OCI-LY7 (cell line): Measurements from ENCODE around the gene ECI2. TPM values are rescaled to one million over a fixed set of nuclear protein-coding genes. Genes with fewer than 3 reads are reported as not detected.

ENCODE experiments used
- BruUV-seq: library from RNA; stranded (reverse); fragments of 400-500 nt; replicated peaks from 2 replicates; lab custom pipeline; 2021; lab: Mats Ljungman, UMichigan
- CTCF ChIA-PET: fragments of 300-600 bp; sonication (Branson Sonifier 250); formaldehyde crosslinking; loops from one replicate; lab custom pipeline; 2022; ENCODE audit warnings: antibody characterized with exemption; ENCODE audit not compliant: unreplicated experiment; lab: Charles Lee
- POLR2A ChIA-PET: fragments of 300-600 bp; sonication (Branson Sonifier 250); formaldehyde crosslinking; loops from one replicate; lab custom pipeline; 2022; ENCODE audit warnings: antibody characterized with exemption; lab: Charles Lee
- DNase-seq: peaks from one replicate; pipeline ENCODE4 v3.0.0-alpha.2; 2015; ENCODE audit warnings: low spot score
- H2AFZ ChIP-seq: fragments of 200-600 bp; sonication (generic), shearing (Covaris generic); 2 replicates; pipeline ENCODE4 v1.6.1; 2014; ENCODE audit warnings: mild to moderate bottlenecking, antibody characterized with exemption, low read length, moderate library complexity
- H3K27ac ChIP-seq: fragments of 200-600 bp; sonication (generic); 2 replicates; pipeline ENCODE4 v1.5.1; 2014; ENCODE audit warnings: mixed run types, low read depth, mild to moderate bottlenecking, moderate library complexity, low read length, inconsistent platforms; ENCODE audit not compliant: poor library complexity, severe bottlenecking
- H3K36me3 ChIP-seq: fragments of 200-600 bp; sonication (generic); 2 replicates; pipeline ENCODE4 v1.6.1; 2014; ENCODE audit warnings: mild to moderate bottlenecking, antibody characterized with exemption, low read length, moderate library complexity, mixed read lengths; ENCODE audit not compliant: insufficient read depth
- H3K4me1 ChIP-seq: fragments of 200-600 bp; sonication (generic); 2 replicates; pipeline ENCODE4 v1.5.1; 2014; ENCODE audit warnings: mild to moderate bottlenecking, low read length; ENCODE audit not compliant: insufficient read depth, poor library complexity, severe bottlenecking
- H3K4me2 ChIP-seq: fragments of 200-600 bp; sonication (generic); 2 replicates; pipeline ENCODE4 v1.6.1; 2014; ENCODE audit warnings: mild to moderate bottlenecking, low read length
- H3K4me3 ChIP-seq: fragments of 200-600 bp; sonication (generic); 2 replicates; pipeline ENCODE4 v1.5.1; 2014; ENCODE audit warnings: mild to moderate bottlenecking, low read depth, low read length; ENCODE audit not compliant: poor library complexity, severe bottlenecking
- H3K79me2 ChIP-seq: fragments of 200-600 bp; sonication (generic); 2 replicates; pipeline ENCODE4 v1.6.1; 2016; ENCODE audit warnings: low read depth, mild to moderate bottlenecking, low read length, moderate library complexity, mixed read lengths; ENCODE audit not compliant: insufficient read depth
- H3K9me2 ChIP-seq: fragments of 200-600 bp; sonication (generic); 2 replicates; pipeline ENCODE4 v1.6.1; 2016; ENCODE audit warnings: mild to moderate bottlenecking, low read length, mixed read lengths; ENCODE audit not compliant: insufficient read depth
- H3K9me3 ChIP-seq: fragments of 200-600 bp; sonication (generic); 2 replicates; pipeline ENCODE4 v1.6.1; 2014; ENCODE audit warnings: mild to moderate bottlenecking, mixed run types, low read length, mixed read lengths
- H4K20me1 ChIP-seq: fragments of 200-600 bp; sonication (generic); 2 replicates; pipeline ENCODE4 v1.6.1; 2014; ENCODE audit warnings: mild to moderate bottlenecking, antibody characterized with exemption, low read length, moderate library complexity, mixed read lengths; ENCODE audit not compliant: insufficient read depth
- EZH2phosphoT487 ChIP-seq: fragments of 200-600 bp; sonication (generic); IDR thresholded peaks from 2 replicates; pipeline ENCODE4 v1.6.1; 2018; ENCODE audit warnings: low read depth, borderline replicate concordance, mild to moderate bottlenecking, mixed run types, antibody characterized with exemption, low read length, moderate library complexity, mixed read lengths
- intact Hi-C: fragments of 100-400 bp; cut with micrococcal nuclease; formaldehyde crosslinking; loops from one replicate; pipeline ENCODE4 v1.10.0; 2022; ENCODE audit not compliant: unreplicated experiment
- total RNA-seq, 2 experiments: library from RNA; depleted of rRNA in 1 of 2; stranded (reverse); fragments of >200 nt in 1 of 2; shearing (Covaris generic) in 1 of 2; gene quantifications; 2 replicates each; pipeline ENCODE4 v1.2.3, GENCODE V29; 2014 to 2022
- TF ChIP-seq, protein P1 (sequence below): fragments of 200-600 bp; sonication (generic); conservative IDR thresholded peaks from 2 replicates; pipeline ENCODE4 v1.5.1; 2014; ENCODE audit warnings: mild to moderate bottlenecking, antibody characterized with exemption, low read length, moderate library complexity, mixed read lengths

ECI2 gene
- total RNA-seq, 2 experiments from 2014 or later: 49.3 to 50.4 TPM

DNA sequence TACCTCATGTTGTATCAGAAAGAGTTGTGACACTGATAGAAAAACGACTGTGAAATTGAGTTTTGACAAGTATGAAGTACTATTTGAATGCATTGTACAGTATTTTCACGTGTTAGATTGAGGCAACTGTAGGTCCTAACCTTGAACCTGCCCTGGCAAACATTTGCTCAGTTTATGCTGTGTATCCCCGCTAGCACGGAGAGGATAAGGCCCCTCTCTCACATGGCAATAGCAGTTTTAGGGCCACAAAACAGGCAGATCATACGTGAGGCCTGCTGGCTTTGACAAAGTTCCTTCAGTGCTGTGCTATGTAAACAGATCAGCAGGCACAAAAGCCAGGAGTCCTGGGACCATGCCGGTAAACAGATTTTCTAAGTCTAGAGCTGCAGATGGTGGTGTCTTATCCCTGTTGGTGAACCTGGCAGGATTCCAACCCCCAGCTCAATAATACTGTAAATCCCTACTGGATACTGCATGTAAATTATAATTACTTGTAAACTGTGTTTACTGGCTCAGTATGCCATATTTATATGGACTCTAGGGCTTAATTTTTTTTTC lies 32.6 kb downstream of the ECI2 start:
- Histone ChIP-seq H3K4me1 (no peaks in the 10 kb centered on the region), H2AFZ (no peak overlapping the region), H3K9me3 (no peaks in the 10 kb centered on the region), H3K36me3 (no peaks in the 10 kb centered on the region), H3K9me2 (no peaks in the 10 kb centered on the region), H3K4me2 (no peak overlapping the region), H3K4me3 (no peak overlapping the region), H3K79me2 (no peaks in the 10 kb centered on the region), H4K20me1 (no peaks in the 10 kb centered on the region), H3K27ac (no peak overlapping the region)
- BruUV-seq: no TSS peak
- intact Hi-C loops: no loop called here
- ChIA-PET CTCF (interaction anchor here (0.5 to 0.7 kb wide), 2 partner anchors 119 to 709 kb away, joined by 3 read pairs; no protein-coding TSS in a partner anchor), POLR2A (no interaction called here)
- no peak for TF ChIP-seq EZH2phosphoT487
- TF ChIP-seq, protein P1, sequence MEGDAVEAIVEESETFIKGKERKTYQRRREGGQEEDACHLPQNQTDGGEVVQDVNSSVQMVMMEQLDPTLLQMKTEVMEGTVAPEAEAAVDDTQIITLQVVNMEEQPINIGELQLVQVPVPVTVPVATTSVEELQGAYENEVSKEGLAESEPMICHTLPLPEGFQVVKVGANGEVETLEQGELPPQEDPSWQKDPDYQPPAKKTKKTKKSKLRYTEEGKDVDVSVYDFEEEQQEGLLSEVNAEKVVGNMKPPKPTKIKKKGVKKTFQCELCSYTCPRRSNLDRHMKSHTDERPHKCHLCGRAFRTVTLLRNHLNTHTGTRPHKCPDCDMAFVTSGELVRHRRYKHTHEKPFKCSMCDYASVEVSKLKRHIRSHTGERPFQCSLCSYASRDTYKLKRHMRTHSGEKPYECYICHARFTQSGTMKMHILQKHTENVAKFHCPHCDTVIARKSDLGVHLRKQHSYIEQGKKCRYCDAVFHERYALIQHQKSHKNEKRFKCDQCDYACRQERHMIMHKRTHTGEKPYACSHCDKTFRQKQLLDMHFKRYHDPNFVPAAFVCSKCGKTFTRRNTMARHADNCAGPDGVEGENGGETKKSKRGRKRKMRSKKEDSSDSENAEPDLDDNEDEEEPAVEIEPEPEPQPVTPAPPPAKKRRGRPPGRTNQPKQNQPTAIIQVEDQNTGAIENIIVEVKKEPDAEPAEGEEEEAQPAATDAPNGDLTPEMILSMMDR: no peak
- no peak for DNase-seq

DNA sequence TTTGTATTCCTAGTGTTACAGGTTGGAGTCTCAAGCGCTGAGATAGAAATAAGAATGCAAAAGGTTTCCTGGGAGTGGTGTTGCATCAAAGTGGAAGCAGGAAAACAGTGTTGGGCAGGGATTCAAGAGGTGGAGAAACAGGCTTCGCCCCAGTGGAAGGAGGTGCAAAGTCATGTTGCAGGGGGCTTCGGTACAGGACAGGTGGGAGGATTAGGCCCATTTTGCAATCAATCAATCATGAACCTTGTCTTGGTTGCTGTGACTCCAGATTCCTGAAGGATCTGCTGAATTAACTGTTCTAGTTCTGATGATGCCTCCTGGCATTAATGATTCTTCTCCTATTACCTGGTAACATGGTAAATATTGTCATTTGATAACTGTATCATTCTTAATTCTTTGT lies 34.1 kb downstream of the ECI2 start:
- Histone ChIP-seq H3K4me1 (no peaks in the 10 kb centered on the region), H3K4me2 (no peak overlapping the region), H2AFZ (no peak overlapping the region), H3K9me3 (no peaks in the 10 kb centered on the region), H3K4me3 (no peak overlapping the region), H3K27ac (no peak overlapping the region), H4K20me1 (no peaks in the 10 kb centered on the region), H3K36me3 (no peaks in the 10 kb centered on the region), H3K79me2 (no peaks in the 10 kb centered on the region), H3K9me2 (no peaks in the 10 kb centered on the region)
- no peak for DNase-seq
- intact Hi-C loops: no loop called here
- CTCF ChIA-PET: no interaction called here
- POLR2A ChIA-PET: interaction anchor here (0.9 kb wide), 1 partner anchor 36 kb away, joined by 3 read pairs; no protein-coding TSS in a partner anchor
- TF ChIP-seq, protein P1: no peak
- TF ChIP-seq EZH2phosphoT487: no peak
- BruUV-seq: no TSS peak

DNA sequence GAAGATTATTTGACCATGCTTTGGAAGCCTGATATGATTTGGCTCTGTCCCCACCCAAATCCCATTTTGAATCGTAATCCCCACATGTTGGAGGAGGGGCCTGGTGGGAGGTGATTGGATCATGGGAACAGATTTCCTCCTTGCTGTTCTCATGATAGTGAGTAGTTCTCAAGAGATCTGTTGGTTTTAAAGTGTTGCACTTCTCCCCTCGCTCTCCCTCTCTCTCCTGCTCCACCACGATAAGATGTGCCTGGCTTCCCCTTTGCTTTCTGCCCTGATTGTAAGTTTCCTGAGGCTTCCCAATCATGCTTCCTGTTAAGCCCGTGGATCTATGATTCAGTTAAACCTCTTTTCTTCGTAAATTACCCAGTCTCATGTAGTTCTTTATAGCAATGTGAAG lies 34.7 kb downstream of the ECI2 start:
- TF ChIP-seq, protein P1: no peak
- no peak for TF ChIP-seq EZH2phosphoT487
- Histone ChIP-seq H3K79me2 (no peaks in the 10 kb centered on the region), H3K27ac (no peak overlapping the region), H3K4me2 (no peak overlapping the region), H3K9me2 (no peaks in the 10 kb centered on the region), H3K4me3 (no peak overlapping the region), H2AFZ (no peak overlapping the region), H3K9me3 (no peaks in the 10 kb centered on the region), H3K4me1 (no peaks in the 10 kb centered on the region), H4K20me1 (no peaks in the 10 kb centered on the region), H3K36me3 (no peaks in the 10 kb centered on the region)
- DNase-seq: no peak
- BruUV-seq: no TSS peak
- ChIA-PET POLR2A (interaction anchor here (0.6 kb wide), 1 partner anchor 957 kb away, joined by 4 read pairs; no protein-coding TSS in a partner anchor), CTCF (no interaction called here)
- intact Hi-C loops: no loop called here
